GM23248 (cell line): Measurements from ENCODE around the gene MTNR1A.

Experiments
- EZH2 ChIP-seq: fragments of 200-600 bp; sonication (generic); IDR thresholded peaks from 2 replicates; pipeline ENCODE4 v1.6.1; 2018; ENCODE audit warnings: antibody characterized with exemption, mild to moderate bottlenecking; ENCODE audit not compliant: insufficient read depth, poor library complexity, severe bottlenecking
- EZH2phosphoT487 ChIP-seq: fragments of 200-600 bp; sonication (generic); IDR thresholded peaks from 2 replicates; pipeline ENCODE4 v1.6.1; 2018; ENCODE audit warnings: antibody characterized with exemption, moderate library complexity, mild to moderate bottlenecking, low read depth; ENCODE audit not compliant: insufficient read depth

- TF ChIP-seq EZH2 (no peak), EZH2phosphoT487 (no peak)
Measured at GRCh38 chr4:186501554-186501953, 53.8 kb downstream of the MTNR1A start.
